ENCODE data around the gene PLEKHJ1. TPM values are rescaled to one million over a fixed set of nuclear protein-coding genes. Genes with fewer than 3 reads are reported as not detected.

The PLEKHJ1 gene
- polyA plus RNA-seq, 2 of the 4 experiments (the other 2 are of a cell fraction), result 19.9 to 33.9 TPM

DNA sequence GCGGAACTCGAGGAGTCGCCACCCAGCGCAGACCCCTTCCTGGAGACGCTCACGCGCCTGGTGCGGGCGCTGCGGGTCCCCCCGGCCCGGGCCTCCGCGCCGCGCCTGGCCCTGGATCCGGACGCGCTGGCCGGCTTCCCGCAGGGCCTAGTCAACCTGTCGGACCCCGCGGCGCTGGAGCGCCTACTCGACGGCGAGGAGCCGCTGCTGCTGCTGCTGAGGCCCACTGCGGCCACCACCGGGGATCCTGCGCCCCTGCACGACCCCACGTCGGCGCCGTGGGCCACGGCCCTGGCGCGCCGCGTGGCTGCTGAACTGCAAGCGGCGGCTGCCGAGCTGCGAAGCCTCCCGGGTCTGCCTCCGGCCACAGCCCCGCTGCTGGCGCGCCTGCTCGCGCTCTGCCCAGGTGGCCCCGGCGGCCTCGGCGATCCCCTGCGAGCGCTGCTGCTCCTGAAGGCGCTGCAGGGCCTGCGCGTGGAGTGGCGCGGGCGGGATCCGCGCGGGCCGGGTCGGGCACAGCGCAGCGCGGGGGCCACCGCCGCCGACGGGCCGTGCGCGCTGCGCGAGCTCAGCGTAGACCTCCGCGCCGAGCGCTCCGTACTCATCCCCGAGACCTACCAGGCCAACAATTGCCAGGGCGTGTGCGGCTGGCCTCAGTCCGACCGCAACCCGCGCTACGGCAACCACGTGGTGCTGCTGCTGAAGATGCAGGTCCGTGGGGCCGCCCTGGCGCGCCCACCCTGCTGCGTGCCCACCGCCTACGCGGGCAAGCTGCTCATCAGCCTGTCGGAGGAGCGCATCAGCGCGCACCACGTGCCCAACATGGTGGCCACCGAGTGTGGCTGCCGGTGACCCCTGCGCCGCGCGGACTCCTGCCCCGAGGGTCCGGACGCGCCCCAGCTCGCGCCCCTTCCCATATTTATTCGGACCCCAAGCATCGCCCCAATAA, 15.3 kb upstream of the PLEKHJ1 start:
- FAIRE-seq (no peak), DNase-seq (ENCODE audit: low read depth in 1 of 2, low spot score in 1 of 2) (no peak), ATAC-seq (no peak)
- POLR2A ChIA-PET, result no interaction called here
- Histone ChIP-seq H3K4me3 (no peak overlapping the region), H3K27ac (no peak overlapping the region), H3K4me2 (no peak overlapping the region), H3K4me1 (peaks cover 11% of the 10 kb centered on the region), H3K9me3 (no peaks in the 10 kb centered on the region)
- CTCF ChIA-PET, result no interaction called here
- 96% methylated on average over 65 of the region's 125 CpGs for WGBS (ENCODE audit: missing lambda C conversion rate)
- TF ChIP-seq HEYL (CRISPR knock-in tag; IDR thresholded peaks at IDR 0.05) (no peak), EHMT2 (IDR thresholded peaks at IDR 0.05; ENCODE audit: low read depth) (no peak), PBX3 (IDR thresholded peaks at IDR 0.05) (no peak)
- TF ChIP-seq, protein P1, sequence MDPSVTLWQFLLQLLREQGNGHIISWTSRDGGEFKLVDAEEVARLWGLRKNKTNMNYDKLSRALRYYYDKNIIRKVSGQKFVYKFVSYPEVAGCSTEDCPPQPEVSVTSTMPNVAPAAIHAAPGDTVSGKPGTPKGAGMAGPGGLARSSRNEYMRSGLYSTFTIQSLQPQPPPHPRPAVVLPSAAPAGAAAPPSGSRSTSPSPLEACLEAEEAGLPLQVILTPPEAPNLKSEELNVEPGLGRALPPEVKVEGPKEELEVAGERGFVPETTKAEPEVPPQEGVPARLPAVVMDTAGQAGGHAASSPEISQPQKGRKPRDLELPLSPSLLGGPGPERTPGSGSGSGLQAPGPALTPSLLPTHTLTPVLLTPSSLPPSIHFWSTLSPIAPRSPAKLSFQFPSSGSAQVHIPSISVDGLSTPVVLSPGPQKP (IDR thresholded peaks at IDR 0.05; ENCODE audit: low read depth, low read length), result no peak
- TF ChIP-seq, protein P2, sequence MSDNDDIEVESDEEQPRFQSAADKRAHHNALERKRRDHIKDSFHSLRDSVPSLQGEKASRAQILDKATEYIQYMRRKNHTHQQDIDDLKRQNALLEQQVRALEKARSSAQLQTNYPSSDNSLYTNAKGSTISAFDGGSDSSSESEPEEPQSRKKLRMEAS (IDR thresholded peaks at IDR 0.05), result no peak

- no peak for FAIRE-seq
- no peak overlapping the region for H3K27ac ChIP-seq
- WGBS (ENCODE audit: missing lambda C conversion rate), result 100% methylated on average over 3 of the region's 40 CpGs
- H3K4me2 ChIP-seq, result no peak overlapping the region
- H3K9me3 ChIP-seq, result no peaks in the 10 kb centered on the region
- no peak for DNase-seq (ENCODE audit: low read depth in 1 of 2, low spot score in 1 of 2)
- TF ChIP-seq MYC (IDR thresholded peaks at IDR 0.05; ENCODE audit: borderline replicate concordance, low read length), result no peak
- no peak for TF ChIP-seq ZFP36 (IDR thresholded peaks at IDR 0.05; ENCODE audit: borderline replicate concordance, partially characterized antibody)
- TF ChIP-seq NFE2L2 (conservative IDR thresholded peaks at IDR 0.05; ENCODE audit: low read length), result no peak
- TF ChIP-seq HOXB5 (CRISPR knock-in tag; IDR thresholded peaks at IDR 0.05), result no peak
- no peak for TF ChIP-seq POLR2AphosphoS2 (conservative IDR thresholded peaks at IDR 0.05; ENCODE audit: low read length)
- TF ChIP-seq HOXA7 (CRISPR knock-in tag; IDR thresholded peaks at IDR 0.05), result no peak
- TF ChIP-seq SREBF2 (IDR thresholded peaks at IDR 0.05), result no peak
- TF ChIP-seq NR3C1 (IDR thresholded peaks at IDR 0.05), result no peak
- TF ChIP-seq HOXB13 (CRISPR knock-in tag; IDR thresholded peaks at IDR 0.05; ENCODE audit: low read depth), result no peak
- TF ChIP-seq FOSB (CRISPR knock-in tag; IDR thresholded peaks at IDR 0.05), result no peak
- TF ChIP-seq, protein P3, sequence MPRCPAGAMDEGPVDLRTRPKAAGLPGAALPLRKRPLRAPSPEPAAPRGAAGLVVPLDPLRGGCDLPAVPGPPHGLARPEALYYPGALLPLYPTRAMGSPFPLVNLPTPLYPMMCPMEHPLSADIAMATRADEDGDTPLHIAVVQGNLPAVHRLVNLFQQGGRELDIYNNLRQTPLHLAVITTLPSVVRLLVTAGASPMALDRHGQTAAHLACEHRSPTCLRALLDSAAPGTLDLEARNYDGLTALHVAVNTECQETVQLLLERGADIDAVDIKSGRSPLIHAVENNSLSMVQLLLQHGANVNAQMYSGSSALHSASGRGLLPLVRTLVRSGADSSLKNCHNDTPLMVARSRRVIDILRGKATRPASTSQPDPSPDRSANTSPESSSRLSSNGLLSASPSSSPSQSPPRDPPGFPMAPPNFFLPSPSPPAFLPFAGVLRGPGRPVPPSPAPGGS (IDR thresholded peaks at IDR 0.05), result no peak
- TF ChIP-seq HDAC2 (IDR thresholded peaks at IDR 0.05), result no peak
- TF ChIP-seq CTCF (IDR thresholded peaks at IDR 0.05), result no peak
- POLR2A ChIA-PET, result no interaction called here
- peaks cover 14% of the 10 kb centered on the region for H3K4me1 ChIP-seq
- H3K4me3 ChIP-seq, result no peak overlapping the region
- CTCF ChIA-PET, result no interaction called here
- no peak for ATAC-seq
These were observed 14.6 kb upstream of the PLEKHJ1 start for GRCh38 chr19:2250766-2251105.

Measured in A549 (cell line).